NB4 (cell line): ENCODE data around the gene YKT6.
"Not testable (repeated sequence)": the region's sequence is repeated elsewhere in the genome, so short reads cannot be mapped to it uniquely, and the experiment has no call there.

Source experiments
- DNase-seq: peaks from one replicate; pipeline ENCODE4 v3.0.0; 2010; ENCODE audit warnings: low read depth
- H3K4me3 ChIP-seq: one replicate; pipeline ENCODE4 v1.5.1; 2011; ENCODE audit warnings: mild to moderate bottlenecking, low read depth, low read length, moderate library complexity
- MAX ChIP-seq: IDR thresholded peaks from 2 replicates; pipeline ENCODE4 v1.6.1; 2011; ENCODE audit warnings: low read depth, low read length
- MYC ChIP-seq: IDR thresholded peaks from 2 replicates; pipeline ENCODE4 v1.6.1; 2011; ENCODE audit warnings: low read depth, low read length
- POLR2A ChIP-seq: IDR thresholded peaks from 2 replicates; pipeline ENCODE4 v1.6.1; 2011; ENCODE audit warnings: mild to moderate bottlenecking; ENCODE audit not compliant: insufficient read length; ENCODE audit errors: extremely low read depth
- TF ChIP-seq, protein P1 (sequence below): IDR thresholded peaks from one replicate; pipeline ENCODE4 v1.5.1; 2012; ENCODE audit warnings: low read depth, low read length

Gene YKT6

DNA sequence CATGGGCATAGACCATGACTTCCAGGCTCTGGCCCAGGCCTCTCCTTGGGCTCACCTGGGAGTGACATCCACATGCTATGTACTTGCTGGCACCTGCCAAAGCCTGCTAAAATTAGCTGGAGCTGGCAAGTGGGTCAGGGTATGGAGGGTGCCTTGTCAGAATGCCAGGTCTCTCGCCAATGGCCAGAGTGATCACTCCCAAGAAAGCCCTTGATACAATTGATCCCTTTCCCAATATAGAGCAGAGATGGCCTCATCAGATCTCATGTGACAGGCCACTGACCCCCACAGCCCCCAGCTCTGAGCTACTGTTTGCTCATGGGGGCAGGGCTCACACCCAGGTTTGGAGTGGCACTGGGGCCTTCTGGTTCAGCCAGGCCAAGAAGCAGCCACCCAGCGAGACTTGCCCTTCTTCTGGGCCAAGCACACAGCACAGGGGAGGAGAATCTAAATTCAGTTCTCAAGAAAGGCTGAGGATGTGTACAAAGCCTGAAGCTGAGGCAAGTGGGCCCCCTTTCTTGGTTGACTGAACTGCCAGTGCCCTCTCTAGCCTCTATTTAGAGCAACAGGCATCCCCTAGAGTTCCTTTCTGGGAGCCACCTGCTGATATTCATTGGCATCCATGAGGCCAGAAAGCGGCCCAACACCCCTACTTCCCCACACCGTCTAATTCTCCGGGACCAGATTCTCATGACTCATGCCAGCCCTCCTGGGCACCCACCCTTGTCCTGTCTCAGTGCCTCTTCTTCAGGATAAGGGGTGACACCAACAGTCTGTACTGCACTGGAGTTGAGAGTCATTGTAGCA lies 40.8 kb upstream of the YKT6 start:
- DNase-seq: no peak
- no peak overlapping the region for H3K4me3 ChIP-seq
- no peak for TF ChIP-seq MYC
- TF ChIP-seq POLR2A: no peak
- no peak for TF ChIP-seq MAX
- TF ChIP-seq, protein P1, sequence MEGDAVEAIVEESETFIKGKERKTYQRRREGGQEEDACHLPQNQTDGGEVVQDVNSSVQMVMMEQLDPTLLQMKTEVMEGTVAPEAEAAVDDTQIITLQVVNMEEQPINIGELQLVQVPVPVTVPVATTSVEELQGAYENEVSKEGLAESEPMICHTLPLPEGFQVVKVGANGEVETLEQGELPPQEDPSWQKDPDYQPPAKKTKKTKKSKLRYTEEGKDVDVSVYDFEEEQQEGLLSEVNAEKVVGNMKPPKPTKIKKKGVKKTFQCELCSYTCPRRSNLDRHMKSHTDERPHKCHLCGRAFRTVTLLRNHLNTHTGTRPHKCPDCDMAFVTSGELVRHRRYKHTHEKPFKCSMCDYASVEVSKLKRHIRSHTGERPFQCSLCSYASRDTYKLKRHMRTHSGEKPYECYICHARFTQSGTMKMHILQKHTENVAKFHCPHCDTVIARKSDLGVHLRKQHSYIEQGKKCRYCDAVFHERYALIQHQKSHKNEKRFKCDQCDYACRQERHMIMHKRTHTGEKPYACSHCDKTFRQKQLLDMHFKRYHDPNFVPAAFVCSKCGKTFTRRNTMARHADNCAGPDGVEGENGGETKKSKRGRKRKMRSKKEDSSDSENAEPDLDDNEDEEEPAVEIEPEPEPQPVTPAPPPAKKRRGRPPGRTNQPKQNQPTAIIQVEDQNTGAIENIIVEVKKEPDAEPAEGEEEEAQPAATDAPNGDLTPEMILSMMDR: no peak

DNA sequence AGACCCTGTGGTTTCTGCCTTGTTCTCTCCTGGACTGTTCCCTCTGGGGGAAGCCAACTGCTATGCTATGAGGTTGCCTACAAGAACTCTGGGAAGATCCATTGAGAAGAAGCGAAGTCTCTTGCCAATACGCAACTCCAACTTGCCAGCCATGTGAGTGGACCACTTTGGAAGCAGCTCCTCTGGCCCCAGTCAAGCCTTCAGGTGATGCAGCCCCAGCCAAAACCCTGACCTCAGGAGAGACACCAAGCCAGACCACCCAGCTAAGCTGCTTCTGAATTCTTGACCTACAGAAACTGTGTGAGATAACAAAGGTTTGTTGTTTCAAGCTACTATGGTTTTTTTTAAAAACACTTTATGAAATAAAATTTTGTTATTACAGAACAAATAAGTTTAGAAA lies 39.4 kb upstream of the YKT6 start:
- no peak overlapping the region for H3K4me3 ChIP-seq
- TF ChIP-seq MYC: no peak
- no peak for TF ChIP-seq MAX
- no peak for TF ChIP-seq POLR2A
- DNase-seq: no peak

DNA sequence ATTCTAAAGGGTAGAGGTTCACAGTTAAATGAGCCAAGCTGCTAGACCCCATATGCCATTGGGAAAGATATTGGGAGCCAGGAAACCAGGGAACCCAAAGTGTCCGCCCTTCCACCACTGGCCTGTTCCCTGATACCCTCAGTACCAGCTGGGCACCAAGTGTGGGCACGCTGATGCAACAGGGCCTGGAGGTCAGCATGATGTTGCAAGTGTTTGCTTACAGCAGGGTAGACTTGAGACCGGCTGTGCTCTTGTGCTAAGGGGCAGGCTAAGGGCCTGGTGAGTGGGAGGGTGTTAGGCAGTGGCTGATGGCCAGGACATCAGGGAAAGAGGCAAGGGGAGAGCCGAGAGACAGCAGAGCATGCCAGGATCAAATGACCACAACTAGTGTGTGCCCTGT lies 38.6 kb upstream of the YKT6 start:
- H3K4me3 ChIP-seq: no peak overlapping the region
- no peak for DNase-seq
- TF ChIP-seq, protein P1: no peak
- no peak for TF ChIP-seq MYC
- TF ChIP-seq POLR2A: no peak
- TF ChIP-seq MAX: no peak

DNA sequence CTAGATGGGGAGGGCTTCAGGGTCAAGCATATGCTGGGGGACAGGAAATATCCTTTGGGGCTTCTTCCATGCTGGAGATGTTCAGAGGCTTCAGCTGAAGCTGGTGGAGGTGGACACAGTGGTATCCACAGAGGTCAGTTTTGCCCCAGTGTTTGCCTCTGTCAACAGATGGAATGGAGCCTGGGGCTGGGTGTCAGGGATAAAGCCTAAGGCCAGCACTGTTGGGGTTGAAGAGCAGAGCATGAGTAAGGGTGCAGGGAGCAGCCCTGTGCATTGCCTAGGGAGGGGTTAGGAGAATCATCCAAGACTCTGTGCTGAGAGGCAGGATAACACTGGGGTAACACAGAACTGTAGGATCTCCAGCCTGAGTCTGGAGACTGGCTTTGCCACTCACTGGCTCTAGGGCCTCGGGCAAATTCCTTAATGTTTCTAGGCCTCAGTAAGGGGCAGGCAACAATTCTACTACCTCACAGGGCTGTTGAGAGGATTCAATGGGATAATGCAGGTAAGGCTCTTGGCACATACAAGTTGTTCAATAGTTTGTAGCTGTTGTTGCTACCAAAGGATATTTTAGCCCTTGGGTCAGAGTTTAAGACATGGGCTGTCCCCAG lies 37.9 kb upstream of the YKT6 start:
- no peak overlapping the region for H3K4me3 ChIP-seq
- DNase-seq: no peak
- no peak for TF ChIP-seq MYC
- no peak for TF ChIP-seq POLR2A
- TF ChIP-seq MAX: no peak
- TF ChIP-seq, protein P1: no peak

DNA sequence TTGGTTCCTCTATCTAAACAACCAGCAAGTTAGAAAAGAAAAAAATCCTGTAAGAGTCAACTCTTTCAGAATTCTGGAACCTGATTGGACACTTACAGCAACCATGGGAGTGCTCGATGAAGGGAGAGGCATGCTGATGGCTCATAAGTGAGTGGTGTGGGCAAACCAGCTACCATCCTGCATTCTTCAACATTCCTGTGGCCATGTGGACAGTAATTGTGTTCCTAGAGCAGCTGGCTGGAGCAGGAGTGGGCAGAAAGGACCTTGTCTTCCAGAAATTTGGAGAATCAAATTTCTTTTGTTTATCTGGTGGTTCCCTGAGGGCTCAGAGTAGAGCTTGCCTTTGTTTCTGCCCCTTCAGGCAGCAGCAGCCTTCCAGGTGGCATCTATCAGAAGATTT lies 37.2 kb upstream of the YKT6 start:
- TF ChIP-seq, protein P1: no peak
- no peak for TF ChIP-seq MYC
- TF ChIP-seq POLR2A: no peak
- TF ChIP-seq MAX: no peak
- H3K4me3 ChIP-seq: no peak overlapping the region
- no peak for DNase-seq

DNA sequence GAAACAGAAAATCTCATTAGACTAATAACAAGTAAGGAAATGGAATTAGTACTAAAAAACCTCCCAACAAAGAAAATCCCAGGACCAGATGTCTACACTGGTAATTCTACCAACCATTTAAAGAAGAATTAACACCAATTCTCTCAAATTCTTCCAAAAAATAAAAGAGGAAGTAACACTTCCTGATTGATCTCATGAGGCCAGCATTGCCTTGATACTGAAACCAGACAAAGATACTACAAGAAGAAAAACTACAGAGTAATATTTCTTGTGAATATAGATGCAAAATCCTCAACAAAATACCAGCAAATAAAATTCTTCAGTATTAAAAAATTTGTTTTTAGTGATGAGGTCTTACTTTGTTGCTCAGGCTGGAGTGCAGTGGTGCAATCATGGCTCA lies 32.9 kb upstream of the YKT6 start:
- TF ChIP-seq MAX (no peak), POLR2A (no peak), MYC (no peak)
- TF ChIP-seq, protein P1: no peak
- no peak overlapping the region for H3K4me3 ChIP-seq
- DNase-seq: peak; percentile 53

- H3K4me3 ChIP-seq: not testable (repeated sequence)
Observed at GRCh38 chr7:44171901-44172300, 28.9 kb upstream of the YKT6 start.

More at GRCh38 chr7:44171901-44172300, 28.9 kb upstream of the YKT6 start:
- not testable (repeated sequence) for DNase-seq
